IPS DF 6.9 (cell line): ENCODE results near the gene RORB.
A peak's percentile ranks its signal among the peaks of the same experiment; 100 is the strongest.

Source experiments
- DNase-seq: peaks from one replicate; pipeline ENCODE4 v3.0.0-alpha.2; 2013; ENCODE audit warnings: low read depth, low spot score
- H3K27ac ChIP-seq: one replicate; pipeline ENCODE4 v1.5.1; 2013; ENCODE audit warnings: low read length, control low read depth
- H3K27me3 ChIP-seq: 2 replicates; pipeline ENCODE4 v1.6.1; 2013; ENCODE audit warnings: mild to moderate bottlenecking, low read length; ENCODE audit not compliant: control insufficient read depth, insufficient read depth
- H3K36me3 ChIP-seq: 2 replicates; pipeline ENCODE4 v1.6.1; 2013; ENCODE audit warnings: low read length; ENCODE audit not compliant: control insufficient read depth, insufficient read depth
- H3K4me1 ChIP-seq: 2 replicates; pipeline ENCODE4 v1.6.1; 2013; ENCODE audit warnings: low read length; ENCODE audit not compliant: control insufficient read depth, insufficient read depth
- H3K4me3 ChIP-seq: 2 replicates; pipeline ENCODE4 v1.5.1; 2013; ENCODE audit warnings: mild to moderate bottlenecking, low read length
- H3K9me3 ChIP-seq: 2 replicates; pipeline ENCODE4 v1.6.1; 2013; ENCODE audit warnings: low read length, inconsistent platforms; ENCODE audit not compliant: control insufficient read depth, insufficient read depth
- WGBS: extraction: QIAGEN DNeasy Blood & Tissue Kit; methylation state at CpG from one replicate; pipeline ENCODE4 v1.1.7; 2013; ENCODE audit warnings: mixed read lengths, missing lambda C conversion rate; ENCODE audit not compliant: insufficient read length, insufficient coverage; 5-methylcytosine and 5-hydroxymethylcytosine counted together

RORB gene

DNA sequence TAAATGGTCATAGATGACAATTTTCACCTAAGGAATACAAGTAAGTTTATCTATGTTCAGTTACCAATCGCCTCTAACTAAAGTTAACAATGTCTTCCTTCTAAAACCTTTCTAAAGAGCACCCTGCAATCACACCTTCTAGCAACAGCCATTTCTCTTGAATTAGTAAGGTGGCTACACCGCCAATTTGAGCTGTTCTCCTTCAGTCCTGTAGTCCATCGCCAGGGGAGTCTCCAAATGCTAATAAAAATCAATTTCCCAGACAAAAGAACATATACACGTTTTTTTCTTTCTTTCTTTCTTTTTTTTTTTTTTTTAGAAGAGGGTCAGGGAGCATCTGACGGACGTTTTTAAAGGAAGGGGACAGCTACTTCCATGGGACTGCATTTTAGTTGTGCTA is 729 bp upstream of the RORB start:
- DNase-seq: no peak
- H3K27me3 ChIP-seq: peaks cover 24% of the 10 kb centered on the region; the same call in 1 of the 2 replicates
- H3K4me1 ChIP-seq: no peaks in the 10 kb centered on the region
- WGBS: no CpG with 5 or more reads among the region's 6 CpGs
- peak overlapping the region; percentile 84; the same call in 1 of the 2 replicates for H3K4me3 ChIP-seq
- H3K36me3 ChIP-seq: no peaks in the 10 kb centered on the region
- no peak overlapping the region for H3K27ac ChIP-seq
- H3K9me3 ChIP-seq: no peaks in the 10 kb centered on the region

- no CpG with 5 or more reads among the region's 77 CpGs for WGBS
- Histone ChIP-seq H3K36me3 (no peaks in the 10 kb centered on the region), H3K4me3 (peak overlapping the region; percentile 50; the same call in 1 of the 2 replicates), H3K27me3 (peaks cover 24% of the 10 kb centered on the region; the same call in 1 of the 2 replicates), H3K4me1 (no peaks in the 10 kb centered on the region), H3K27ac (no peak overlapping the region), H3K9me3 (no peaks in the 10 kb centered on the region)
- DNase-seq: no peak
Measured at GRCh38 chr9:74497748-74498620, 849 bp downstream of the RORB start.

GRCh38 chr9:74498621-74499095 is 1.5 kb downstream of the RORB start:
- Histone ChIP-seq H3K4me1 (no peaks in the 10 kb centered on the region), H3K9me3 (no peaks in the 10 kb centered on the region), H3K27ac (no peak overlapping the region), H3K27me3 (peaks cover 24% of the 10 kb centered on the region; the same call in 1 of the 2 replicates), H3K36me3 (no peaks in the 10 kb centered on the region), H3K4me3 (peak overlapping the region; percentile 50; the same call in 1 of the 2 replicates)
- DNase-seq: no peak
- no CpG with 5 or more reads among the region's 34 CpGs for WGBS

GRCh38 chr9:74499111-74499601 is 2.0 kb downstream of the RORB start:
- Histone ChIP-seq H3K36me3 (no peaks in the 10 kb centered on the region), H3K4me3 (peak overlapping the region; percentile 50; the same call in 1 of the 2 replicates), H3K27ac (no peak overlapping the region), H3K27me3 (peaks cover 24% of the 10 kb centered on the region; the same call in 1 of the 2 replicates), H3K4me1 (no peaks in the 10 kb centered on the region), H3K9me3 (no peaks in the 10 kb centered on the region)
- DNase-seq: no peak
- no CpG with 5 or more reads among the region's 19 CpGs for WGBS

DNA sequence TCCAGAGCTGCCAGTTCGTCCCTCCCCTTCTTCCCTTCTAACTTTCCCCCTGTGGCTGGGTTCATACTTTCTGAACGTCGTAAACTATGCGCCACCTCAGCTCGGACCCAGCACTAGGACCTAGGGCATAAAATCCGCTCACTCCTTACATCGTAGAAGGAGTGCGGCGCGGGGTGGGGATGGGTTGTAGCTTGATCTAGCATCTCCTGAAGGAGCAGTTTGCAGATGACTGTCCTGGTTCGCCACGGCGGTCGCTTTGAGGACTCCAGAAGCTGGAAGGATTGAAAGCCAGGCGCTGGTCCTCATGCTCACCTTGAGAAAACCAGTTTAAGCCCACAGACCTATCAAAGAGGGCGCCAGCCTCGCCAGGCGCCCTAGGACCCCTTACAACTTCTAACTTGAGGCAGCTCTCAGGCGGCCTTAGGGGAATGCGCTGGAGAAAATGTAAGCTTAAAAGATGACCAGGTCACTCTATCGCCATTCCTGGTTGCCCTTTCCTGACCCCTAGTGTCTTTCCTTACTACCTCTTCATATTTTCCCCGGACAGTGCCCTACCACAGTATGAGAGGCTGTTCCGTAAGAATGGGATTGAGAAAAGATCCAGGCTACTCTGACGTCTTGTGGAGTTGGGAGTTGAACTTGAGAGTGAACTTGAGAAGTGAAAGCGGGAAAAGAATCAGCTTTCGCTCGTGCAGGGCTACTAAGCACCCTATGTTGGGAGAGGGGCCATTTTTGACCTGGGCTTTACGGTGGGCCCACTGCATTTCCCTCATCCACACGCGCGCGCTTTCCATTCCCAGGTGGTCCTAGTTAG is 2.8 kb downstream of the RORB start:
- DNase-seq: no peak
- Histone ChIP-seq H3K36me3 (no peaks in the 10 kb centered on the region), H3K4me1 (no peaks in the 10 kb centered on the region), H3K27me3 (peaks cover 24% of the 10 kb centered on the region; the same call in 1 of the 2 replicates), H3K9me3 (no peaks in the 10 kb centered on the region), H3K27ac (no peak overlapping the region), H3K4me3 (peak overlapping the region; percentile 50; the same call in 1 of the 2 replicates)
- WGBS: no CpG with 5 or more reads among the region's 32 CpGs

DNA sequence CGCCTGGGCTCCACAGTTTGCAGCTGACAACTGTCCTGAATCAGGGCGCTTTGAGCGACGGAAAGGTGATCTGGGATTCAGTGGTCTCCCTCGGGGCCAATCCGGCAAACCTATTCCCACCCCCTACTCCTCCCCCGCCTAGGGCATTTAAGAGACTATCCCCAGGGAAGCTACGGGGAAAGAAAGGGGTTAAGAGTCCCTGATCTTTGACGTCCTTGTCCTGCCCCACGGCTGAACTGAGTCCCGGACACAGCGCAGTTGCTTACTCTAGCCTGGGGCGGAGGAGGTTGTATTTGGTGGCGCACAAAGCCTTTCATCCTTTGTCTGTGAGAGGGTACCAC is 3.4 kb downstream of the RORB start:
- DNase-seq: no peak
- no CpG with 5 or more reads among the region's 14 CpGs for WGBS

GRCh38 chr9:74501570-74501969 is 4.4 kb downstream of the RORB start:
- no peak for DNase-seq
- no peaks in the 10 kb centered on the region for H3K4me1 ChIP-seq
- H3K36me3 ChIP-seq: no peaks in the 10 kb centered on the region
- no peak overlapping the region for H3K27ac ChIP-seq
- peaks cover 24% of the 10 kb centered on the region; the same call in 1 of the 2 replicates for H3K27me3 ChIP-seq
- no peaks in the 10 kb centered on the region for H3K9me3 ChIP-seq
- H3K4me3 ChIP-seq: no peak overlapping the region
- no CpG with 5 or more reads among the region's 2 CpGs for WGBS

More for the DNA sequence above, 3.4 kb downstream of the RORB start:
- Histone ChIP-seq H3K36me3 (no peaks in the 10 kb centered on the region), H3K4me1 (no peaks in the 10 kb centered on the region), H3K4me3 (peak overlapping the region; percentile 50; the same call in 1 of the 2 replicates), H3K27ac (no peak overlapping the region), H3K9me3 (no peaks in the 10 kb centered on the region), H3K27me3 (peaks cover 24% of the 10 kb centered on the region; the same call in 1 of the 2 replicates)

- no CpG with 5 or more reads among the region's 4 CpGs for WGBS
- Histone ChIP-seq H3K27ac (no peak overlapping the region), H3K27me3 (peaks cover 24% of the 10 kb centered on the region; the same call in 1 of the 2 replicates), H3K4me1 (no peaks in the 10 kb centered on the region), H3K4me3 (no peak overlapping the region), H3K36me3 (no peaks in the 10 kb centered on the region), H3K9me3 (no peaks in the 10 kb centered on the region)
- no peak for DNase-seq
Measured at GRCh38 chr9:74503219-74503618, 6.1 kb downstream of the RORB start.

DNA sequence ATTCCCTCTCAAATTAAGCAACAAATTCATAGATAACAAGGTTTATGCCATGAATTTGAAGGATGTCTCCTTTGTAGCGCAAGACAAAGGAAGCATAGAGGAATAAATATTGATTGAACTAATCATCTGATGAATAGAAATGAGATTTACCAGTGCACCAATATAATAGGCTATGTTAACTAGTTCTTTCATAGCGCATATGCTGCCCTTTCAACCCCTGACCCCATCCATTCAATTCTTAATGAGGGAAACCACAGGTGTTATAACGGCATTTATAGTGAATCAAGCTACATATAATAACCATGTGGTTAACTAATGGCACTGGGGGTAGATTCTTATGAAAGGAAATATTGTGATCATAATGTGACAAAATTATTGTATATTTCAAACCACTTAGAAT is 6.5 kb downstream of the RORB start:
- WGBS: no CpG with 5 or more reads among the region's 3 CpGs
- Histone ChIP-seq H3K27me3 (peaks cover 24% of the 10 kb centered on the region; the same call in 1 of the 2 replicates), H3K4me1 (no peaks in the 10 kb centered on the region), H3K27ac (no peak overlapping the region), H3K9me3 (no peaks in the 10 kb centered on the region), H3K4me3 (no peak overlapping the region), H3K36me3 (no peaks in the 10 kb centered on the region)
- DNase-seq: no peak

DNA sequence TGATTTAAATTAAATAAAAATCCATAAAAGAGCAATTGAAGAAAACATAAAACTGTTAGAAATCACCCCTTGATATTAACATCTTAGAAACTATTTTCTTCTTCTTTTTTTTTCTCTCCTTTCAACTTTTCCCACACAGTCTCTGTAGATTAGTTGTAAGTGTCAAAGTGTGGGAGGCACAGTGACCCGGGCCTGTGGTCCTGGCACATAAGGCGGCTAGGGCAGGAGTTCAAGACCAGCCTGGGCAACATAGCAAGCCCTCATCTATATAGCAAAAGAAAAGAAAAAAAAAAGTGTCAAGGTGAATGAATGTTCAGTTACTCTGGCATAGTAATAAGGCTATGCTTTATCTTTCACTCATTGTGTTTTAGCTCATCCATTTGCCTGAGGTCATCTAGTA is 14.2 kb downstream of the RORB start:
- H3K9me3 ChIP-seq: no peaks in the 10 kb centered on the region
- no peaks in the 10 kb centered on the region for H3K27me3 ChIP-seq
- WGBS: no CpG with 5 or more reads among the region's 2 CpGs
- no peak overlapping the region for H3K27ac ChIP-seq
- no peak overlapping the region for H3K4me3 ChIP-seq
- H3K36me3 ChIP-seq: no peaks in the 10 kb centered on the region
- no peaks in the 10 kb centered on the region for H3K4me1 ChIP-seq
- no peak for DNase-seq
